Measurements from ENCODE around the gene MTCL1. TPM values are rescaled to one million over a fixed set of nuclear protein-coding genes. Genes with fewer than 3 reads are reported as not detected.

The MTCL1 gene
- total and polyA plus RNA-seq, 2 of the 8 experiments (the other 6 are each of a cell fraction or from before 2014, with no cell fraction given): 16.6 to 60.8 TPM

- TF ChIP-seq ATF3 (IDR thresholded peaks at IDR 0.05; ENCODE audit: insufficient read depth, low read depth, low read length): no peak
- no peak for TF ChIP-seq HDAC6 (IDR thresholded peaks at IDR 0.05; ENCODE audit: low read depth, low read length)
- TF ChIP-seq BRCA1 (IDR thresholded peaks at IDR 0.05; ENCODE audit: low read depth, low read length): no peak
- TF ChIP-seq SRF (IDR thresholded peaks at IDR 0.05; ENCODE audit: low read depth, low read length): no peak
Measured at GRCh38 chr18:8773980-8774379, 68.6 kb downstream of the MTCL1 start (continued).
